Upper lobe of right lung (tissue), 1 donor: ENCODE results near the gene WDR82. TPM values are rescaled to one million over a fixed set of nuclear protein-coding genes. Genes with fewer than 3 reads are reported as not detected.
A peak's percentile ranks its signal among the peaks of the same experiment; 100 is the strongest.
"Not testable (repeated sequence)": the region's sequence is repeated elsewhere in the genome, so short reads cannot be mapped to it uniquely, and the experiment has no call there.

Source experiments
- ATAC-seq: fragments of 200-7000 bp; cut with Tn5 transposase; one replicate; pipeline ENCODE4 v1.9.1; 2020; ENCODE audit warnings: mild to moderate bottlenecking, moderate library complexity
- DNase-seq: peaks from one replicate; pipeline ENCODE4 v3.0.0-alpha.2; 2020
- H3K27ac ChIP-seq: fragments of 200-600 bp; one replicate; pipeline ENCODE4 v1.8.0; 2022
- H3K27me3 ChIP-seq: fragments of 200-600 bp; one replicate; pipeline ENCODE4 v1.8.0; 2022; ENCODE audit warnings: mild to moderate bottlenecking
- H3K36me3 ChIP-seq: fragments of 200-600 bp; one replicate; pipeline ENCODE4 v1.8.0; 2022
- H3K4me1 ChIP-seq: fragments of 200-600 bp; one replicate; pipeline ENCODE4 v1.8.0; 2022
- H3K4me3 ChIP-seq: fragments of 200-600 bp; one replicate; pipeline ENCODE4 v1.8.0; 2022; ENCODE audit warnings: mild to moderate bottlenecking
- H3K9me3 ChIP-seq: fragments of 200-600 bp; one replicate; pipeline ENCODE4 v1.8.0; 2022
- CTCF ChIP-seq: fragments of 200-600 bp; IDR thresholded peaks from one replicate; pipeline ENCODE4 v1.8.0; 2022; ENCODE audit warnings: antibody characterized with exemption
- intact Hi-C: fragments of 100-400 bp; cut with DNase I; formaldehyde crosslinking; loops from one replicate; pipeline ENCODE4 v1.11.0; 2022
- total RNA-seq: library from RNA; stranded (reverse); fragmentation: NEBNext Ultra II Directional; extraction: Animal tissue kit (Norgen Biotek cat#: 25700); gene quantifications from one replicate; pipeline ENCODE4 v1.2.1, GENCODE V29; 2021
- donor health status: DM: no; HTN: yes; CAD: no; lungs with severe emphysema.

The WDR82 gene
- total RNA-seq, 1 donor from 2014 or later, result 61.9 TPM

- no peaks in the 10 kb centered on the region for H3K9me3 ChIP-seq
- ATAC-seq, result no peak
- H3K36me3 ChIP-seq, result peaks cover 26% of the 10 kb centered on the region
- H3K4me3 ChIP-seq, result no peak overlapping the region
- intact Hi-C loops, result no loop called here
- peaks cover 14% of the 10 kb centered on the region for H3K4me1 ChIP-seq
- DNase-seq, result peak; percentile 62
- no peak overlapping the region for H3K27ac ChIP-seq
- no peak for TF ChIP-seq CTCF
- no peaks in the 10 kb centered on the region for H3K27me3 ChIP-seq
Measured at GRCh38 chr3:52289747-52290595, 11.5 kb upstream of the WDR82 start.

GRCh38 chr3:52289338-52289746 lies 10.9 kb upstream of the WDR82 start:
- no peak for ATAC-seq
- DNase-seq, result peak; percentile 36
- H3K9me3 ChIP-seq, result no peaks in the 10 kb centered on the region
- peaks cover 14% of the 10 kb centered on the region for H3K4me1 ChIP-seq
- intact Hi-C loops, result no loop called here
- H3K36me3 ChIP-seq, result peaks cover 24% of the 10 kb centered on the region
- TF ChIP-seq CTCF, result no peak
- no peak overlapping the region for H3K27ac ChIP-seq
- H3K4me3 ChIP-seq, result no peak overlapping the region
- H3K27me3 ChIP-seq, result no peaks in the 10 kb centered on the region

- H3K27me3 ChIP-seq, result no peaks in the 10 kb centered on the region
- peaks cover 24% of the 10 kb centered on the region for H3K36me3 ChIP-seq
- DNase-seq, result no peak
- no peaks in the 10 kb centered on the region for H3K9me3 ChIP-seq
- no peak for ATAC-seq
- TF ChIP-seq CTCF, result no peak
- H3K27ac ChIP-seq, result peak overlapping the region; percentile 100
- intact Hi-C loops, result no loop called here
- peaks cover 14% of the 10 kb centered on the region for H3K4me1 ChIP-seq
- peak overlapping the region; percentile 93 for H3K4me3 ChIP-seq
Measured at GRCh38 chr3:52288674-52289073, 10.2 kb upstream of the WDR82 start.

- ATAC-seq, result no peak
Measured at GRCh38 chr3:52286777-52287110, 8.3 kb upstream of the WDR82 start.

GRCh38 chr3:52284051-52284450 lies 5.6 kb upstream of the WDR82 start:
- ATAC-seq, H3K4me3 ChIP-seq, H3K27me3 ChIP-seq, intact Hi-C loops, H3K27ac ChIP-seq, H3K9me3 ChIP-seq, H3K36me3 ChIP-seq: not testable (repeated sequence)
- peak; percentile 33 for DNase-seq
- H3K4me1 ChIP-seq, result peaks cover 24% of the 10 kb centered on the region

More at GRCh38 chr3:52286777-52287110, 8.3 kb upstream of the WDR82 start:
- H3K36me3 ChIP-seq, result peaks cover 12% of the 10 kb centered on the region
- H3K4me1 ChIP-seq, result peaks cover 16% of the 10 kb centered on the region
- intact Hi-C loops, result no loop called here
- peak overlapping the region; percentile 93 for H3K4me3 ChIP-seq
- H3K27me3 ChIP-seq, result no peaks in the 10 kb centered on the region
- TF ChIP-seq CTCF, result no peak
- H3K27ac ChIP-seq, result peak overlapping the region; percentile 100
- H3K9me3 ChIP-seq, result no peaks in the 10 kb centered on the region
- peak; percentile 60 for DNase-seq

- H3K36me3 ChIP-seq, result no peaks in the 10 kb centered on the region
- H3K9me3 ChIP-seq, result no peaks in the 10 kb centered on the region
- intact Hi-C loops, result no loop called here
- TF ChIP-seq CTCF, result no peak
- no peak overlapping the region for H3K4me3 ChIP-seq
- ATAC-seq (no peak), DNase-seq (no peak)
- no peak overlapping the region for H3K27ac ChIP-seq
- no peaks in the 10 kb centered on the region for H3K27me3 ChIP-seq
- H3K4me1 ChIP-seq, result peaks cover 17% of the 10 kb centered on the region
Measured at GRCh38 chr3:52283306-52283705, 4.9 kb upstream of the WDR82 start.
